Measurements from ENCODE around the gene TGFBR3L.

The TGFBR3L gene

DNA sequence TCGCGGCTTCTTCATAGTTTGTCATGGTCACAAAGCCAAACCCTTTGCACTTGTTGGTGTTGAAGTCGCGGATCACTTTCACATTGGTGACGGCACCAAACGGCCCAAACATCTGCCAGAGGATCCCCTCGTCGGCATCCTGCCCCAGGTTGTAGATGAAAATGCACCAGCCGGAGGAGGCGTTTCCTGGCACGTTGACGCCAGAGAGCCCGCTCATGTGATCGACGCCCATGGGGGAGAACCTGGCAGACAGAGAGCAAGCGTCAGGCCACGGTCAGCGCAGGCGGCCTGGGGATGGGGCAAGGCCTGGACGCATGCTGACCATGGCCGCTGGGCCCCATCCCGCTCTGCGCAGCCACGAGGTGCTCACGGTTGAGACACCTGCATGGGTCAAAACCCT, 48.9 kb downstream of the TGFBR3L start:
- DNase-seq: no peak

- DNase-seq: no peak
Measured at GRCh38 chr19:7965259-7965841, 50.7 kb downstream of the TGFBR3L start.

GRCh38 chr19:7965921-7966665, 51.5 kb downstream of the TGFBR3L start:
- no peak for DNase-seq

- DNase-seq: no peak
Measured at GRCh38 chr19:7968008-7968795, 53.6 kb downstream of the TGFBR3L start.

Measured in SW 1271 (cell line).